SU-DHL-6 (cell line): ENCODE results near the gene APOC1.

Experiments used
- H2AFZ ChIP-seq: fragments of 200-600 bp; sonication (generic); 2 replicates; pipeline ENCODE4 v1.6.1; 2014; ENCODE audit warnings: low read depth, mild to moderate bottlenecking, moderate library complexity, mixed read lengths, antibody characterized with exemption, low read length; ENCODE audit not compliant: severe bottlenecking
- H3F3A ChIP-seq: fragments of 200-600 bp; shearing (Covaris generic); 2 replicates; pipeline ENCODE4 v1.6.0; 2016; ENCODE audit warnings: antibody characterized with exemption, mild to moderate bottlenecking; ENCODE audit not compliant: insufficient read depth
- H3K27ac ChIP-seq: fragments of 200-600 bp; sonication (generic); 2 replicates; pipeline ENCODE4 v1.5.1; 2016; ENCODE audit warnings: low read depth, mild to moderate bottlenecking, low read length, moderate library complexity, mixed read lengths
- H3K27me3 ChIP-seq: fragments of 200-600 bp; sonication (generic), shearing (Covaris generic); 2 replicates; pipeline ENCODE4 v1.6.0; 2014; ENCODE audit warnings: mild to moderate bottlenecking, low read length
- H3K36me3 ChIP-seq: fragments of 200-600 bp; sonication (generic); 2 replicates; pipeline ENCODE4 v1.6.1; 2014; ENCODE audit warnings: mild to moderate bottlenecking, low read length, mixed read lengths
- H3K4me2 ChIP-seq: fragments of 300-600, 200-600 bp; shearing (Covaris generic), sonication (generic); 2 replicates; pipeline ENCODE4 v1.6.0; 2014; ENCODE audit warnings: low read length, low read depth, mild to moderate bottlenecking; ENCODE audit not compliant: poor library complexity, severe bottlenecking
- H3K4me3 ChIP-seq: fragments of 200-600 bp; sonication (generic); 2 replicates; pipeline ENCODE4 v1.5.1; 2014; ENCODE audit warnings: antibody characterized with exemption, low read length, mild to moderate bottlenecking, mixed read lengths; ENCODE audit not compliant: insufficient read depth, poor library complexity, severe bottlenecking
- H3K79me2 ChIP-seq: fragments of 200-600 bp; sonication (generic); 2 replicates; pipeline ENCODE4 v1.6.1; 2014; ENCODE audit warnings: mild to moderate bottlenecking, low read length, moderate library complexity; ENCODE audit not compliant: insufficient read depth
- H3K9ac ChIP-seq: fragments of 200-600 bp; sonication (generic); 2 replicates; pipeline ENCODE4 v1.7.0; 2014; ENCODE audit warnings: mild to moderate bottlenecking, low read length
- H3K9me2 ChIP-seq: fragments of 200-600 bp; sonication (generic); replicated peaks from 2 replicates; pipeline ENCODE4 v1.6.1; 2014; ENCODE audit warnings: low read length; ENCODE audit not compliant: insufficient read depth
- H3K9me3 ChIP-seq: fragments of 200-600 bp; sonication (generic); 2 replicates; pipeline ENCODE4 v1.6.1; 2014; ENCODE audit warnings: low read length, mixed read lengths; ENCODE audit not compliant: insufficient read depth
- H4K20me1 ChIP-seq: fragments of 200-600 bp; sonication (generic); 2 replicates; pipeline ENCODE4 v1.6.1; 2014; ENCODE audit warnings: low read depth, mild to moderate bottlenecking, antibody characterized with exemption, low read length, moderate library complexity, mixed read lengths
- CTCF ChIP-seq: fragments of 200-600 bp; sonication (generic); IDR thresholded peaks from one replicate; pipeline ENCODE4 v1.5.1; 2017; ENCODE audit warnings: antibody characterized with exemption, mild to moderate bottlenecking, low read length, moderate library complexity; ENCODE audit not compliant: insufficient read depth, poor library complexity, severe bottlenecking
- EZH2phosphoT487 ChIP-seq: fragments of 200-600 bp; sonication (generic), shearing (Covaris generic); conservative IDR thresholded peaks from 2 replicates; pipeline ENCODE4 v1.6.1; 2018; ENCODE audit warnings: mild to moderate bottlenecking, antibody characterized with exemption, low read length, moderate library complexity, mixed read lengths

The APOC1 gene

GRCh38 chr19:44948763-44949374 is 34.5 kb downstream of the APOC1 start:
- Histone ChIP-seq H3K36me3 (no peaks in the 10 kb centered on the region), H3K4me2 (no peak overlapping the region), H3K79me2 (no peaks in the 10 kb centered on the region), H3K27me3 (no peaks in the 10 kb centered on the region), H3K9me2 (no peaks in the 10 kb centered on the region), H3K4me3 (no peak overlapping the region), H3K27ac (no peak overlapping the region), H4K20me1 (no peaks in the 10 kb centered on the region), H3F3A (peaks cover 4% of the 10 kb centered on the region; the same call in 1 of the 2 replicates), H3K9ac (no peak overlapping the region), H2AFZ (no peak overlapping the region), H3K9me3 (no peaks in the 10 kb centered on the region)
- TF ChIP-seq CTCF (no peak), EZH2phosphoT487 (no peak)

GRCh38 chr19:44949550-44949949 is 35.1 kb downstream of the APOC1 start:
- H3K4me2 ChIP-seq = no peak overlapping the region

GRCh38 chr19:44951179-44952159 is 37.1 kb downstream of the APOC1 start:
- TF ChIP-seq CTCF (peak; percentile 91), EZH2phosphoT487 (no peak)
- Histone ChIP-seq H2AFZ (no peak overlapping the region), H3K27ac (no peak overlapping the region; the same call in 1 of the 2 replicates), H3F3A (peaks cover 4% of the 10 kb centered on the region; the same call in 1 of the 2 replicates), H3K27me3 (no peaks in the 10 kb centered on the region), H3K79me2 (peaks cover 21% of the 10 kb centered on the region), H3K4me3 (no peak overlapping the region), H3K36me3 (no peaks in the 10 kb centered on the region), H3K9me2 (no peaks in the 10 kb centered on the region), H3K9ac (no peak overlapping the region), H4K20me1 (no peaks in the 10 kb centered on the region), H3K9me3 (no peaks in the 10 kb centered on the region), H3K4me2 (no peak overlapping the region)

More at GRCh38 chr19:44949550-44949949, 35.1 kb downstream of the APOC1 start:
- H3F3A ChIP-seq = peaks cover 4% of the 10 kb centered on the region; the same call in 1 of the 2 replicates
- H3K9ac ChIP-seq = no peak overlapping the region
- H3K36me3 ChIP-seq = no peaks in the 10 kb centered on the region
- H3K27me3 ChIP-seq = no peaks in the 10 kb centered on the region
- peaks cover 5% of the 10 kb centered on the region; the same call in 1 of the 2 replicates for H3K79me2 ChIP-seq
- H4K20me1 ChIP-seq = no peaks in the 10 kb centered on the region
- no peaks in the 10 kb centered on the region for H3K9me3 ChIP-seq
- H3K4me3 ChIP-seq = no peak overlapping the region
- H2AFZ ChIP-seq = no peak overlapping the region
- TF ChIP-seq CTCF = no peak
- TF ChIP-seq EZH2phosphoT487 = no peak
- H3K9me2 ChIP-seq = no peaks in the 10 kb centered on the region
- no peak overlapping the region for H3K27ac ChIP-seq
